Activated CD4-positive, CD25-positive, alpha-beta regulatory T cell treated with anti-CD3 and anti-CD28 coated beads, Interleukin-2, amount 50 U/mL, for 24 hours (primary cell): ENCODE data around the gene GPR158.

ENCODE experiments used
- ATAC-seq, 2 donors: fragments of 150-1000 bp; cut with Tn5 transposase; one replicate each; pipeline ENCODE4 v1.10.0; 2021; ENCODE audit warnings: mild to moderate bottlenecking in 1 of 2, moderate library complexity in 1 of 2

GPR158 gene

GRCh38 chr10:25505466-25505865 lies 330.7 kb downstream of the GPR158 start:
- ATAC-seq, result no peak

DNA sequence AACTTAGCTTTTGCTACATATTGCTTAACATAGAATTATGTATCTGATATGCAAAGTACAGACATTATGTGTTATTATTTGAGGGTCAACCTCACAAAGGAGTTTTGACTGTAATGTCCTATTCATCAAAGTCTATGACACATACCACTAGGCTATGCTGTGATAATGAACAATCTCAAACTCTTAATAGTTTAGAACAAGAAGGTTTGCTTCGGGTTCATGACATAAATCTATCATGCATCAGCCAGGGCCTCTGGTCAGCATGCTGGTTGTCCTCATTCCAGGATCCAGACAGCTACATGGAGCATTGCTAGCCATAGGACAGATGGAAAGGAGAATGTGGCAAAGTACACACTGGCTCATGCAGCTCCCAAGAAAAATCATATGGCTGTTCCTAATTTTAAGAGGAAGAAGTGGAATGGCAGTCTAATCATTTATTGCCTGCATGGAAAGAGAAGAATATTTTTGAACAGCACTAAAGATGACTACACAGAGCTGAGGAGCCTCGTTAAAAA lies 332.1 kb downstream of the GPR158 start:
- no peak for ATAC-seq

- no peak for ATAC-seq
These were observed 333.5 kb downstream of the GPR158 start for GRCh38 chr10:25508112-25508815.

DNA sequence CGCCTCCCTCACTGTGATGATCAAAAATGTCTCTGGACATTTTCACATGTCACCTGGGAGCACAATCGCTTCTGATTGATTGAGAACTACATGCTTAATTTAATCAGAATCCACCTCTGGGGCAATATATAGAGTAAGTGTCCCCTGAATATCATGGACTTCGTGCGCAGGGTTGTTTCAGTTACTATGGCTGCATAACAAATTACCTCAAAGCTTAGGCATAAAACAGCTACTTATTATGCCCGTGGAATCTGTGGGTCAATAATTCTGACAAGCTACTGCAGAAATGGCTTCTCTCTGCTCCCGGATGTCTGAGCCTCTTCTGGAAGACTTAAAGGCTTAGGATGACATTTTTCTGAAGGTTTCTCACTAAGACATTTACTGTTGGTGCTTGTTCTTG lies 334.4 kb downstream of the GPR158 start:
- ATAC-seq, result no peak

- ATAC-seq, result no peak
These were observed 347.5 kb downstream of the GPR158 start for GRCh38 chr10:25522294-25522693.

GRCh38 chr10:25522946-25523608 lies 348.3 kb downstream of the GPR158 start:
- no peak for ATAC-seq

DNA sequence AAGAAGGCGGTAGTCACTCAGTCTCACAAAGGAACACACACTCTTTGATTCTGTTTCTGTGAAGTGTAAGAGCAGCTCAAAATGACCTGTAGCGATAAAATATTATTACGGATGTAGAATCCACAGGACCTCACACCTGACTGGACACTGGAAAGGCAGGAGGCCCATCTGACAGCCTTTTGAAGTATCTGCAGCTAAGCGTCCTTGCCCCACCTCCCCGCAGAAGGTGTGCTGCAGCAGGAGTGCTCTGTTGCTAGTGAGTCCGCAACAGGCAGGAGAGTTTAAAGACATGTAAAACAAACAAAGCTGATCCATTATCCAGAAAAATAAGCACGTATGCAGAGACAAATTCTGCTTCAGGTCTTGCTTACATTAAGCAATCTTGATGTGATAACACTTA lies 355.5 kb downstream of the GPR158 start:
- no peak for ATAC-seq

DNA sequence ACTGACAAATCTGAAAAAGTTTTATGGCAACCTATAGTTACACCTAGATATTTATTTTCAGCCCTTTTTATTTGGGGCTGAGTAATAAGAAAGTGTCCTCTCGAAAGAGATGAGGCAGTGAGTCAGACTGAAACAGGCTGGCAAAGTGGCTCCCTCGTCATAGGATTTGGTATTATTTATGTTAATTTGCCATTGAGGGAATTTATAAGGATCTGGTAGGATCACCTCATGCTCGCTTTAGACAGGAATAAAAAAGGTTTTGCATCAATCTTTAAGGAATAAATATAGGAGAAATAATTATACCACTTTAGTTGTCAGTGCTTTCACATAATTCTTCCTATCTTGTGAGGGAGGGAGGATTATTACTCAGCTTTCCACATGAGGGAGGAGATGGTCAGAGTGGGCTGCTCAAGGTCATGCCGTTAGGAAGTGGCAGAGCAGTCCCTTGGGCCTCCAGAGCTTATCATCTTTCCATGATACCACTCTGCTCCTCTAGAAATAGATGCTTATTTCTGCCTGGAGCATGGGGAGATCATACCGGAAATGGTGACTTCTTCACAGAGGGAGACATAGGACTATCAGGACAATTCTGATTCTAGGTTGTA lies 356.8 kb downstream of the GPR158 start:
- no peak for ATAC-seq

DNA sequence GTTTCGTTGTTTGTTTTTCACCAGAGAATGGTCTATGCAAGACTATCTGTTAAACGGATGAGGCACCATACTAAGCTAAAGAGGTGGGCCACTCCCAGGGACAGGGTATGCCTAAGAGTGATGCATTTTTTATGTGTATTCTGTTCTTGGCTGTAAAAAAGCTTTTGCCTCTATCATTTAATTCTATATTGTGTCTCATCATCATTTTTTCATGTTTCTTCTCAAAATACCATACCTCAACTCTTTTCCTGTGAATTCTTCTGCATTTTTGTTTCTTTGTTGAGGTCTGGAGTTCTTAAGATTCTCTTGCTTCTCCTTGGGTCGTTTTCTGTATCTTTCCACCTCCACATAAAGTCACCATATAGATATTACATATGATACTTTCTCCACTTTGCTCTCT lies 357.4 kb downstream of the GPR158 start:
- ATAC-seq, result no peak

- ATAC-seq, result no peak
These were observed 361.2 kb downstream of the GPR158 start for GRCh38 chr10:25536027-25536426.

DNA sequence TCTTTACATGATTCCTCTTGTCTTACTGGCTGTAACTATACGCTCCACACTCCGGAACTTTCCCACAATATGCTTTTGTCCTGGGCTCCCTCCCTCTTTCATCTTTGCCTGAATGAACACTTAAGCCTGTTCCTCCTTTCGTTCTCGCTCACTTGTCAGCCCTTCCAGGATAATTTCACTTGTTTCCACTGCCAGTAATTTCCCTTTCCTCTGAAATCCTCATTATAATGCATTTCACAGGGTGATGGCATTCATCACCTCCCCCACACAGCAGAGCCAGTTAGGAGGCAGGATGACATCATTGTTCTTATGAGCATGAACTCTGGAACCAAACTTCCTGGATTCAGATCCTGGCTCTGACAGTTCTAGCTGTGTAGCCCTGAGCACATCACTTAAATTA lies 372.6 kb downstream of the GPR158 start:
- no peak for ATAC-seq

DNA sequence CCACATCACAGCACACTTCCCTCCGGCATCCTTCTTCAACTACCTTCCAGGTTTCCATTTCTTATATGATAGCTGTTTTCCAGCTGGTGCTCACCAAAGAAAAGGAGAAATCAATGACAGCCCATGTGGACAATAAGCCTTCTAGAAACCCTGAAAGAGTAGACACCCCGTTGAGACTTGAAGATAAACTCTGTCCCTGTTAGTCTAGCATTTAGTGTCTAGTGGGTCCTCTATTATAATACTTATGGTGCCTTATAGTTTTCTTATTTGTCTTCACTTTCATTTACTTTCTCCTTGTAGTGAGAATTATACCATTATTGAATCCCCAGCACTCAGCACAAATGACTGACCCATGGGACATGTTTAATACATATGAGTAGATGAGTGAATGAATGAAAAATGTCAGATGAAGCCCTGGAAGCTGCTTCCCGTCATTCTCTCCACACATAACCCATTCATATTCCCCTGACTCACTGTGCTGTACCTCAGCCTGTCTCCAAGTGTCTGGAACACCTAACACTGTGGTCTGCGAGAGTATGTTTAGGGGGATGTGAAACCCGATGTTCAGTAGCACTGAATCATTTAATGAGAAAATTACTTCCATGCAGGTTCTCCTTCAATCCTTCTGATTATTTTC lies 377.6 kb downstream of the GPR158 start:
- no peak for ATAC-seq

- ATAC-seq, result no peak
These were observed 381.1 kb downstream of the GPR158 start for GRCh38 chr10:25555865-25556264.

DNA sequence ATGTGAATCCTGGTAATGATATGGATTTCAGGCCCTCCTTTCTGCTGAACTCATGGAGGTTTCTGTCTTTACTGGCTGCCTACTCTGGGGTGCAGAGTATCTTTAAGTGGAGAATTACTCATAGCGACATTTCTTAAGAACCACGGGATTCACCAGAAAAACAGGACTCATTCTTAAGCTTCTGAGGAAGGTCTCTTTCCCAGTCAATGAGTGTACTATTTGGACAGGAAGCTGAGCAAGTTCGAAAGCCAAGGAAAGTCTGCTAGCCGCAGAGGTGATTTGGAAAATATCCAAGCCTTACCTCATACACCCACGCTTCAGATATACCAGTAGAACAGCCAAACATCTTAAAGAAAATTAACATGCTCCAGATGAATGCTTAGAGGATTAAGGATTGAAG lies 381.7 kb downstream of the GPR158 start:
- no peak for ATAC-seq

DNA sequence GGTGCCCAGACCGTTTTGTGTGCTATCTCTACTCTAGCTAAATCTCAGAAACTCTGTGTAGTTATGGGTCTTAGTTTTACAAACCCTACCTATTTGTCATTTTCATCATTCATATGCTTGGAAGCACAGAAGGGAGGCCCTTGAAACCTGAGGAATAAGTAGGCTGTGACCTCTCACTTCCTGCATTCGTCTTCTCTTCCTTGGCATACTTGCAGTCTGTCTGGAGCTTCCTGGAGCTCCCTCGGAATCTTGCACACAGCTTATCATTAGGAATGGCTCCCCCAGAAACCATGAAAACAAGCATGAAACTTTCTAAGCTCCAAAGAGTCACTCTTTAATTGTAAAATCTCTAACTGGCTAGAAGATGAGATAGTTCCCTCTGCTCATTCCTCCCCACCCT lies 382.3 kb downstream of the GPR158 start:
- no peak for ATAC-seq

GRCh38 chr10:25561758-25562157 lies 387.0 kb downstream of the GPR158 start:
- no peak for ATAC-seq

DNA sequence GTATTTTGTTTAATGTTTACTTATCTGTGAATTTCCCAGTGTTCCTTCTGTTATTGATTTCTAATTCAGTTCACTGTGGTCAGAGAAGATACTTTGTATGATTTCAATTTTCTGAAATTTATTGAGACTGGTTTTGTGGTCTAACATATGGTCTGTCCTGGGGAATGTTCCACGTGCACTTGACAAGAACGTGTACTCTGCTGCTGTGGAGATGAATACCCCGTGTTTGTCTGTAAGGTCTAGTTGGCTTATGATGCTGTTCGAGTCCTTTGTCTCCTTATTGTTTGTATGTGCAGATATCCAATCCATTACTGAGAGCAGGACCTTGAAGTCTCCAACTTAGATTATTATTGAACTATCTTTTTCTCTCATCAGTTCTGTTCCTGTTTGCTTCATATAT lies 387.7 kb downstream of the GPR158 start:
- ATAC-seq, result no peak

DNA sequence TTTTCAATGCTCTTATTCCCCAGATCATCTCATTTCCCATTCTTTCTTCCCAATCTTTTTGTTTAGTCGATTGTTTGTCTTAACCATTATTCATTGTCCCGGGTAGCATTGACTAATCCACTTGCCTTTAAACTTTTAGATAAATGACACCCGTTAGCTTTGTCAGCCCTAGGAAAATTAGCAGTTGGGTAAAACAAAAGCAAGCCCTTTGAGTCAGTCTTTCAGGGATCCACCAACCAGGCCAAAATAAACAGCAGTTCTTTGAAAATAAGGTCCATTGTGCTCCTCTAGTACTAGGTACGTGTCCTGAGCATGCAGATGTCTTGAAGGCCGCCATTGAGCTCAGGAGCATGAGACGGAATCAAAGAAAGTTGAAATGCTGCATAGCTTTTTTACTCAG lies 389.6 kb downstream of the GPR158 start:
- ATAC-seq, result no peak

DNA sequence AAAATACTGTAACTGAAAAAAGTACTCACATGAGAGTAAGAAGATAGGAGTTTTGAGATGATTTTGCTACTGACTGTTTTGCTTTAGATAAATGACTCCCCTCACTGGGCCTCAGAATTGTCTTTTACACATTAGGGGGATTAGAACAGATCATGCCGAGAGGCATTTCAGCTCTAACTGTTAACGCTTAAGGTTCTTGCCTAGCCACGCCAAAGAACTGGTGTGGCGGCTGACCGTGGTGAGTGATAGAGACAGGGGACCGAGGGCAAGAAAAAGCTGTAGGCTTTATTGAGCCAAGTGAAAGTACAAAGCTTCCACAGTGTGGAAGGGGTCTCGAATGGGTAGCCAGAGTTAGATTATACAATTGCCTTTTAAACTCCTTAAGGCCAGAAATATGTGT lies 390.8 kb downstream of the GPR158 start:
- ATAC-seq, result no peak

GRCh38 chr10:25573316-25573715 lies 398.5 kb downstream of the GPR158 start:
- no peak for ATAC-seq

GRCh38 chr10:25575343-25575742 lies 400.5 kb downstream of the GPR158 start:
- ATAC-seq, result no peak

DNA sequence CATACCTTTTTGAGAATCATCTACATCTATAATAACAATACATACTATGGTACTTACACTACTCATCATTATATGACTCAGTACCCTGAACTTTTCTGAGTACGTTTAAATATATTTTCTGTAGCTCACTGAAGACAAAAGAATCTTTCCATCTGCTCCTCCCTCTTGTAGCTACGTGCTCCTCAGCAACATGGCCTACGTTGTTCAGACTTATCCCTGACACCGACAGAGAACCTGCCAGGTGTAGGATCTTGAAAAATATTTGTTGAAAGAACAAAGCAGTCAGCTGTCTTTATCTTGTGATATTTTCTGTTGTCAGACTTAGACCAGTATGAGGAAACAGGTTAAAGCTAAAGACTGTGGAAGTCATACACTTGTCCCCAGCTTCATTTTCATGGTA lies 403.3 kb downstream of the GPR158 start:
- ATAC-seq, result no peak

- no peak for ATAC-seq
These were observed 408.2 kb downstream of the GPR158 start for GRCh38 chr10:25582961-25583360.

- no peak for ATAC-seq
These were observed 425.9 kb downstream of the GPR158 start for GRCh38 chr10:25600651-25601050.
